HEK293 (cell line): Measurements from ENCODE around the gene STX3.

Experiments
- CTCF ChIA-PET: fragments of 350-600 bp; formaldehyde crosslinking; extraction: SDS; loops from one replicate; lab custom pipeline; 2021; ENCODE audit warnings: antibody characterized with exemption; lab: Yijun Ruan, JAX
- POLR2A ChIA-PET: fragments of 300-600 bp; formaldehyde crosslinking; extraction: SDS; loops from one replicate; lab custom pipeline; 2020; ENCODE audit warnings: antibody characterized with exemption, inconsistent platforms; lab: Yijun Ruan, JAX
- H3K27ac ChIP-seq: fragments of 200-500 bp; sonication (Bioruptor generic); 2 replicates; pipeline ENCODE4 v1.5.1; 2014; ENCODE audit warnings: low read depth, low read length, control low read depth, inconsistent platforms; ENCODE audit errors: extremely low read depth
- H3K36me3 ChIP-seq, 2 experiments: fragments of 200-500 bp in 1 of 2; sonication (Bioruptor generic) in 1 of 2; 1 replicate in 1 of 2; 2 replicates in 1 of 2; pipeline ENCODE4 v1.5.1; 2014 to 2017; ENCODE audit warnings: inconsistent platforms in 2 of 2, low read length in 2 of 2; ENCODE audit not compliant: control insufficient read depth in 2 of 2, insufficient read depth in 1 of 2
- H3K4me1 ChIP-seq: fragments of 200-500 bp; sonication (Bioruptor generic); 2 replicates; pipeline ENCODE4 v1.5.1; 2014; ENCODE audit warnings: mild to moderate bottlenecking, low read length, inconsistent platforms; ENCODE audit not compliant: control insufficient read depth, insufficient read depth
- H3K4me3 ChIP-seq: 2 replicates; pipeline ENCODE4 v1.5.1; 2011; ENCODE audit warnings: low read depth, mild to moderate bottlenecking, control low read depth, low read length, moderate library complexity
- H3K9me3 ChIP-seq: fragments of 200-500 bp; sonication (Bioruptor generic); 2 replicates; pipeline ENCODE4 v1.5.1; 2014; ENCODE audit warnings: low read depth, low read length, inconsistent platforms; ENCODE audit not compliant: control insufficient read depth, insufficient read depth
- ATF2 ChIP-seq: fragments of 450-650 bp; formaldehyde crosslinking; IDR thresholded peaks from 2 replicates; pipeline ENCODE4 v1.5.1; 2016; ENCODE audit warnings: missing biosample characterization, missing genetic modification characterization, low read depth
- BCL11B ChIP-seq: fragments of 450-650 bp; formaldehyde crosslinking; IDR thresholded peaks from 2 replicates; pipeline ENCODE4 v1.5.1; 2016; ENCODE audit warnings: low read depth, missing biosample characterization, missing genetic modification characterization
- FEZF1 ChIP-seq: fragments of 450-650 bp; formaldehyde crosslinking; IDR thresholded peaks from 2 replicates; pipeline ENCODE4 v1.5.1; 2016; ENCODE audit warnings: missing biosample characterization, missing genetic modification characterization
- GLI2 ChIP-seq: fragments of 450-650 bp; formaldehyde crosslinking; IDR thresholded peaks from 2 replicates; pipeline ENCODE4; 2017; ENCODE audit warnings: missing biosample characterization, missing genetic modification characterization, low read depth, borderline replicate concordance
- GLIS1 ChIP-seq: fragments of 450-650 bp; formaldehyde crosslinking; IDR thresholded peaks from 2 replicates; pipeline ENCODE4 v1.5.1; 2016; ENCODE audit warnings: missing biosample characterization, missing genetic modification characterization
- OSR2 ChIP-seq: fragments of 450-650 bp; formaldehyde crosslinking; IDR thresholded peaks from 2 replicates; pipeline ENCODE4 v1.5.1; 2016; ENCODE audit warnings: missing biosample characterization, missing genetic modification characterization
- REST ChIP-seq: fragments of 450-650 bp; formaldehyde crosslinking; IDR thresholded peaks from 2 replicates; pipeline ENCODE4 v1.5.1; 2016; ENCODE audit warnings: missing biosample characterization, missing genetic modification characterization
- SP7 ChIP-seq: fragments of 450-650 bp; formaldehyde crosslinking; IDR thresholded peaks from 2 replicates; pipeline ENCODE4 v1.5.1; 2016; ENCODE audit warnings: missing biosample characterization, missing genetic modification characterization
- YY2 ChIP-seq: fragments of 450-650 bp; formaldehyde crosslinking; IDR thresholded peaks from 2 replicates; pipeline ENCODE4 v1.5.1; 2016; ENCODE audit warnings: missing biosample characterization, missing genetic modification characterization
- ZBTB1 ChIP-seq: fragments of 450-650 bp; formaldehyde crosslinking; IDR thresholded peaks from 2 replicates; pipeline ENCODE4 v1.5.1; 2016; ENCODE audit warnings: missing biosample characterization, missing genetic modification characterization
- ZBTB21 ChIP-seq: fragments of 450-650 bp; formaldehyde crosslinking; IDR thresholded peaks from 2 replicates; pipeline ENCODE4 v1.5.1; 2017; ENCODE audit warnings: missing biosample characterization, missing genetic modification characterization
- ZFHX2 ChIP-seq: fragments of 450-650 bp; formaldehyde crosslinking; conservative IDR thresholded peaks from 2 replicates; pipeline ENCODE4 v1.5.1; 2016; ENCODE audit warnings: missing biosample characterization, missing genetic modification characterization
- ZNF112 ChIP-seq: fragments of 450-650 bp; formaldehyde crosslinking; IDR thresholded peaks from 2 replicates; pipeline ENCODE4 v1.5.0; 2017; ENCODE audit warnings: missing biosample characterization, missing genetic modification characterization
- ZNF169 ChIP-seq: fragments of 450-650 bp; formaldehyde crosslinking; IDR thresholded peaks from 2 replicates; pipeline ENCODE4 v1.5.1; 2016; ENCODE audit warnings: missing biosample characterization, missing genetic modification characterization
- ZNF280C ChIP-seq: fragments of 450-650 bp; formaldehyde crosslinking; IDR thresholded peaks from 2 replicates; pipeline ENCODE4 v1.5.1; 2016; ENCODE audit warnings: missing biosample characterization, missing genetic modification characterization
- ZNF324 ChIP-seq: fragments of 450-650 bp; formaldehyde crosslinking; IDR thresholded peaks from 2 replicates; pipeline ENCODE4 v1.5.1; 2016; ENCODE audit warnings: missing biosample characterization, missing genetic modification characterization
- TF ChIP-seq, protein P1 (sequence below): fragments of 450-650 bp; formaldehyde crosslinking; IDR thresholded peaks from 2 replicates; pipeline ENCODE4 v1.5.1; 2016; ENCODE audit warnings: missing biosample characterization, missing genetic modification characterization
- TF ChIP-seq, protein P2 (sequence below): fragments of 450-650 bp; formaldehyde crosslinking; IDR thresholded peaks from 2 replicates; pipeline ENCODE4 v1.5.1; 2016; ENCODE audit warnings: missing biosample characterization, missing genetic modification characterization
- TF ChIP-seq, protein P3 (sequence below): fragments of 450-650 bp; formaldehyde crosslinking; IDR thresholded peaks from 2 replicates; pipeline ENCODE4 v1.5.1; 2016; ENCODE audit warnings: missing biosample characterization, missing genetic modification characterization

Gene STX3

GRCh38 chr11:59730896-59731565 lies 24.1 kb upstream of the STX3 start (continued):
- TF ChIP-seq ZBTB21 (tag by site-specific recombination), result no peak
- TF ChIP-seq BCL11B (tag by site-specific recombination), result no peak
- no peak for TF ChIP-seq GLI2 (tag by site-specific recombination)
- TF ChIP-seq ZNF324, result no peak

- ChIA-PET CTCF (interaction anchor here (1.0 kb wide), 2 partner anchors 8 to 56 kb away, joined by 3 read pairs; no protein-coding TSS in a partner anchor), POLR2A (no interaction called here)
- Histone ChIP-seq H3K27ac (no peak overlapping the region), H3K9me3 (no peaks in the 10 kb centered on the region), H3K36me3 (no peaks in the 10 kb centered on the region), H3K4me3 (no peak overlapping the region), H3K4me1 (no peaks in the 10 kb centered on the region)
- TF ChIP-seq ZNF112 (tag by site-specific recombination) (no peak), REST (tag by site-specific recombination) (no peak), ATF2 (no peak), ZFHX2 (tag by site-specific recombination) (no peak), YY2 (tag by site-specific recombination) (no peak), ZNF280C (no peak), GLIS1 (tag by site-specific recombination) (no peak), FEZF1 (tag by site-specific recombination) (no peak), SP7 (no peak), ZNF169 (tag by site-specific recombination) (no peak), OSR2 (no peak), ZBTB1 (tag by site-specific recombination) (no peak)
- TF ChIP-seq, protein P1, sequence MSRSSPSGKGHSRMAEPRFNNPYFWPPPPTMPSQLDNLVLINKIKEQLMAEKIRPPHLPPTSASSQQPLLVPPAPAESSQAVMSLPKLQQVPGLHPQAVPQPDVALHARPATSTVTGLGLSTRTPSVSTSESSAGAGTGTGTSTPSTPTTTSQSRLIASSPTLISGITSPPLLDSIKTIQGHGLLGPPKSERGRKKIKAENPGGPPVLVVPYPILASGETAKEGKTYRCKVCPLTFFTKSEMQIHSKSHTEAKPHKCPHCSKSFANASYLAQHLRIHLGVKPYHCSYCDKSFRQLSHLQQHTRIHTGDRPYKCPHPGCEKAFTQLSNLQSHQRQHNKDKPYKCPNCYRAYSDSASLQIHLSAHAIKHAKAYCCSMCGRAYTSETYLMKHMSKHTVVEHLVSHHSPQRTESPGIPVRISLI, result no peak
- TF ChIP-seq, protein P2, sequence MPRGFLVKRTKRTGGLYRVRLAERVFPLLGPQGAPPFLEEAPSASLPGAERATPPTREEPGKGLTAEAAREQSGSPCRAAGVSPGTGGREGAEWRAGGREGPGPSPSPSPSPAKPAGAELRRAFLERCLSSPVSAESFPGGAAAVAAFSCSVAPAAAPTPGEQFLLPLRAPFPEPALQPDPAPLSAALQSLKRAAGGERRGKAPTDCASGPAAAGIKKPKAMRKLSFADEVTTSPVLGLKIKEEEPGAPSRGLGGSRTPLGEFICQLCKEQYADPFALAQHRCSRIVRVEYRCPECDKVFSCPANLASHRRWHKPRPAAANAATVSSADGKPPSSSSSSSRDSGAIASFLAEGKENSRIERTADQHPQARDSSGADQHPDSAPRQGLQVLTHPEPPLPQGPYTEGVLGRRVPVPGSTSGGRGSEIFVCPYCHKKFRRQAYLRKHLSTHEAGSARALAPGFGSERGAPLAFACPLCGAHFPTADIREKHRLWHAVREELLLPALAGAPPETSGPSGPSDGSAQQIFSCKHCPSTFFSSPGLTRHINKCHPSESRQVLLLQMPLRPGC (tag by site-specific recombination), result no peak
- TF ChIP-seq, protein P3, sequence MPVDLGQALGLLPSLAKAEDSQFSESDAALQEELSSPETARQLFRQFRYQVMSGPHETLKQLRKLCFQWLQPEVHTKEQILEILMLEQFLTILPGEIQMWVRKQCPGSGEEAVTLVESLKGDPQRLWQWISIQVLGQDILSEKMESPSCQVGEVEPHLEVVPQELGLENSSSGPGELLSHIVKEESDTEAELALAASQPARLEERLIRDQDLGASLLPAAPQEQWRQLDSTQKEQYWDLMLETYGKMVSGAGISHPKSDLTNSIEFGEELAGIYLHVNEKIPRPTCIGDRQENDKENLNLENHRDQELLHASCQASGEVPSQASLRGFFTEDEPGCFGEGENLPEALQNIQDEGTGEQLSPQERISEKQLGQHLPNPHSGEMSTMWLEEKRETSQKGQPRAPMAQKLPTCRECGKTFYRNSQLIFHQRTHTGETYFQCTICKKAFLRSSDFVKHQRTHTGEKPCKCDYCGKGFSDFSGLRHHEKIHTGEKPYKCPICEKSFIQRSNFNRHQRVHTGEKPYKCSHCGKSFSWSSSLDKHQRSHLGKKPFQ (tag by site-specific recombination), result no peak
Measured at GRCh38 chr11:59746111-59746510, 9.1 kb upstream of the STX3 start.
